NCI-H748 treated with DMSO at 0.1 percent for 48 hours (cell line): ENCODE data around the gene POLR1A.

ENCODE experiments used
- DNase-seq: peaks from one replicate; lab custom pipeline; 2025; lab: John Stamatoyannopoulos, UW

Gene POLR1A

GRCh38 chr2:86064006-86064405, 41.7 kb downstream of the POLR1A start:
- no peak for DNase-seq

DNA sequence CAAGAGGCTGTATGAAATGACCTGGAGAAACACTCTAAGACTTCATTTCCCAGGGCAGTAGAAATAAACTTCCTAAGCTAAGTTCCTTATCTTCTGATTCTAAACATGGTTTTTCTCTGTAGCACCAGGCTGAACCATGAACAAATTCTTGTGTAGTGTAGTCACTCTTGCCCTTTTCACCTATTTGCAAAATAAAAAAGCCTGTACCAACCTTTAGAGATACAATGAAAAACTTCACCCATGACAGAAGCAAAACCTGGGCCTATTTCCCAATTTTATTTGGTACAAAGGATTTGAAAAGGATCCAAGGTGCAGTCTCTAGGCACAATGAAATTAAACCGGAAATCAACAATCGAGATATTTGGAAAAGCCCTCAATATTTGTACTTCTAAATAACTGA, 43.6 kb downstream of the POLR1A start:
- DNase-seq, result no peak

GRCh38 chr2:86056590-86057331, 48.9 kb downstream of the POLR1A start:
- no peak for DNase-seq

DNA sequence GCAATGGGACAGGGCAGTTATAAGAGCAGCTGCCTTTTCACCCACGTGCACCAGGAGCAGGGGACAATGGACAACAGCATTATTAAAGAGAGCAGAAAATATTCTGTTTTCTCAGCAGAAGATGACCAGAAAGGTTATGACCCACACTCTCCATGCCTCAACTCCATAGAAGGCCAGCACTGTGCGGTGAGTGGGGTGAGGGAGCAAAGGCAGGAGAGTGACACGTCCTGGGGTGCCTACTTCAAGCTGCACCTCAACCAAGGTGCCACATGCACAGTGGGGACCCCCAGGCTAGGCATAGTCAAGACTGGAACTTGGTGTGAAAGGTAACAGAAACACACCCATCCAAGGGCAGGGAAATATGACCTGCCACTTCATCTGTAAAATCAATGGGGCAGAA, 50.4 kb downstream of the POLR1A start:
- DNase-seq, result no peak

GRCh38 chr2:86054535-86055082, 51.1 kb downstream of the POLR1A start:
- DNase-seq, result no peak

DNA sequence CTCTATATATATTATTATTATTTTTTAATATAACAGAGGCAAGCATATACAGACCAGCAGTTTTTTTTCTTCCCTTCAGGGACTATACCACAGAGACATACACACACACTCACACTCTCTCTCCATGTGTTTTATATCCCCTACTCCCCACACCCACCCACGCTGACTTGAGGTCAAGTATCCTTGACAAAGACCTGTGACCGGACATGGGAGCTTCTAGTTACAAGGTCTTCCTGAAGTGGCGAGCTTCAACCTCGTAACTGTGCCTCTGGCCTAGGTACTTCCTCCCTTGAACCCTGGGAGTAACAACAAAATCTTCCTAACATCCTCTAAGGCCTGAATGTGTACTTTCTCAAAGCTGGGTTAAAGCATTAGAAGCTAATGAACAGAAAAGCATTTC, 52.5 kb downstream of the POLR1A start:
- no peak for DNase-seq

DNA sequence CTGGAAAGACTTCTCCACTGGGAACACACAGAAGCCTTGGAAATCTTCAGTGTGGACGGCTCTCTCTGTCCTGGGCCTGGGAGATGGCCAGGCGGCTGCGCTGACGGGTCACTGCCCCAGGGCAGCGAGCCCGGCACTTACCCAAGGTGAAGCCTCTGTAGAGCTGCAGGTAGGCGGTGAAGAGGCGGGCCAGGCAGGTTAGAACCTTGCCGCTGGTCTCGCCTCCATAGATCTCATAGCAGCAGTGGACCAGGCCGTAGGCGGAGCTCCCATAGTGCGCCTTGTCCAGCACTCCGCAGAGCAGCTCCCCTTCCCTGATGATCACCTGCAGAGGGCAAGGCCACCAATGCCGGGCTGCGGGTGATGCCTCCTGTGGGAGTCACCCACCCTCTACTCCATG, 53.0 kb downstream of the POLR1A start:
- DNase-seq, result no peak

- DNase-seq, result no peak
These were observed 53.4 kb downstream of the POLR1A start for GRCh38 chr2:86052265-86052664.

DNA sequence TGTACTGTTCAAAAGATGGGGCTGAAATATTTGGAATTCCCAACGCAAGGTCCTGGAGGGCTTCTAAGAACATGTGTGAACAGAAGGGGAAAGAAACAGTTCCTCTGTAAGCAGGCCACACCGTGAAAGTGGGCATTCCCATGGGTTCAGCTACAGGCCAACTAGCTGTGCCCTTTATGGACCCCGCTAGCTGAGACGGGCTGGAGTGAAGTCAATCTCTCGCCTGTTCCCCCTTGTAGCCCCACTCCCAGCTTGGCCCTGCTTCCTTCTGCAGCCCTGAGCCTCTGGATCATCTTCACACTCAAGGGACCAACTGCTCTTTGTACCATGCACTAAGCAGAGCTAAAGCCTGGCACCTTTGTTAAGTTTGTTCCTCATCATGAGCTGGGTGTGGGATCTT, 55.4 kb downstream of the POLR1A start:
- DNase-seq, result no peak

DNA sequence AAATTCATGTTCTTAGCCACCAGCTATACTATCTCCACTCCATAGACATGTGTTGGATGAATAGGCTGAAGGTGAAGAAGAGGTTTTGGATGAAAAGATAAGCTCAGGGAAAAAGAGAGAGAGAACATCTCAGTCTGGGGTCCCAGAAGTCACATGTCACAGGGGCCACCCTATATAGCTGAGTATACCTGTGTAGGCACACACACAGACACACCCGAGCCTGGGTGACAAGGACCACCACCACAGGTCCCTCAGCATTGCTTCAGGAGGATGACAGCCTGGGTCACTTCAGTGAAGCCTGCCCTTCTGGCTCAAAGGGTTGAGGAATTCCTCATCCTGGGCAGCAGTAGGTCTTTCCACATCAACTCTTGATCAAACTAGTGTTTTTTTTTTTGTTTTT, 56.2 kb downstream of the POLR1A start:
- no peak for DNase-seq

DNA sequence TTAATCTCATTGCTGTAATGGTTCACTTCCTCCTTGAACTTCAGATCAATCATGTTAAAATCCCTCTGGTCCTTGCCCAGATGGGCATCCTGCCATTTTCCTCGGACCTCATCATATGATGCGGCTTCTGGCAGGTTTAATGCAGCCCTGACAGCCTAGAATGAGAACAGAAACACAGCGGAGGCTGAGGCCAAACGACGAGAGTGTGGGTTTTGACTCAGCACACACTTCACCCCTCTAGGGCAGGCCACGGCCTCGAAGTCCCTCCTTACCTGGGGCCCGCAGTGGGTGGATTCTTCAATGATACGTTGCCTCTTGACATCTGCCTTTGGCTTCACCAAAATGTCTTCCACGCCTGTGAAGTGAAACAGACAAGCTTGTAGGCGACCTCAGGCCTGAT, 56.8 kb downstream of the POLR1A start:
- no peak for DNase-seq

DNA sequence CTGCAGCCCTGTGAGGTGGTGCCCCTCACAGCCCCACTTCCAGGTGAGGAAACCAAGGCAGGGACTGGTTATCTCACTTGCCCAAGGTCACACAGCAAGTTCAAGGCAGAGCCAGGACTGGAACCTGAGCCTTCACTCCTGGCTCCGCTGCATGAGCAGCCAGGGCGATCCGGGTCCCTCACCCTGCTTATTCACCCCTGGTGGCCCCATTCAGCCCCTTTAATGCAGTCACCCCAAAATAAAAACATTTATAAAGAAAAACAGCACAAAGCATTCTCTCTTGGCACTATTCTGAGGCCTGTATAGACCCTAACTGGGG, 57.3 kb downstream of the POLR1A start:
- no peak for DNase-seq

GRCh38 chr2:86047575-86048382, 57.9 kb downstream of the POLR1A start:
- no peak for DNase-seq

DNA sequence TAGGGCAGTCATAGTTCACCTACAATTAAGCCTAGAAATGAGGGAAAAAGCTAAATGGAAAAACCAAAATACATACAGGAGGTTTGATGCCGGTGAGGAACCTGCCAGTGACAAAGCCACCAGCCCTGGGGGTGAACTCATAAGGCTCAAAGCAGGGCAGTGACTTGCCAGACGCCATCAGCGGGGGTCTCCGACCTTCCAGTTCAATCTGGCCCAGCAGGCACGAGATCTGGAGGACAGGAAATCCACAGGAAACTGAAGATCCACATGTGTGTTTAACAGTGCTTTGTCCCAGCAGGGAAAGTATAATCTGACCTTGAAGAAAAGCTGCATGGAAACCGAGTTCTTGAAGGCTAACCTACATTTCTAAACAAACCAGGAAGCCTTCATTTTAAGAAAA, 60.1 kb downstream of the POLR1A start:
- DNase-seq, result no peak

DNA sequence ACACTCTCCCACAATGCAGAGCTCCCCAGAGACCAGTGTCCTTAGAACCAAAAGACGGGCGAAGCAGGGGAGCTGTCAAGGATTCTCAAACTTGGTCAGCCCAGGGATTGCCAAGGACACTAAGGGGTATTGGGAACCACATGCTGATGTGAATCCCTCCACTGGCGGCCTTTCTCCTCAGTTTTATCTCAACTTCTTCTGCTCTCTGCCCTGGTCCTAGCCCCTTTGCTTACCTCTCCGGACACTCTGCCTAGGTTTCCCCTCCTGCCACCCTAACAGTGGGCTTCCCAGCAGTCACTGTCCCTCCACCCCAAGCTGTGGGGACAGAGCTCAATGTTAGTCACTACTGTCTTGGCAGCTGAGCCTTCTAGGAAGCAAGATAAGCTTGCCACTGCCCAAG, 61.1 kb downstream of the POLR1A start:
- no peak for DNase-seq

DNA sequence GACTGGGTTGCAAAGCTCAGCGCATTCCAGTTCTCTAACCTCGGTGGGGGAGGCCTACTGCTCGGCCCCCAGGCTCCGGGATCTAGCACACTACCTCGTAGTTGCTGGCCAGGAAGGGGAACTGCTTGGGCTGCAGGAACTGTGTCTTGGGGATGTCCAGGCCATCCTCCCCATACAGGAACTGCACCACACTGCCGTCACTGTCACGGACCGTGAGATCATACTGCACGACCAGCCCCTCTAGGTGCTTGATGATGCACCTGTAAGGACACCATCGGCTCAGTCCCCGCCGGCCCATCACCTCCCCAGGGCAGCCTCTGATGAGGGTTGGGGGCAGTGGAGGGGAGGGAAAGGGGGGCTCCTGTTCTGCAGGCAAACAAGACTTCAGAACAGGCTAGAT, 61.6 kb downstream of the POLR1A start:
- no peak for DNase-seq

- no peak for DNase-seq
These were observed 63.2 kb downstream of the POLR1A start for GRCh38 chr2:86042256-86043168.

GRCh38 chr2:86039963-86040655, 65.6 kb downstream of the POLR1A start:
- no peak for DNase-seq

GRCh38 chr2:86039178-86039962, 66.3 kb downstream of the POLR1A start:
- DNase-seq, result no peak

GRCh38 chr2:86038291-86039081, 67.2 kb downstream of the POLR1A start:
- DNase-seq, result no peak
